HEK293 (cell line): ENCODE data around the gene VIPR2.

ENCODE experiments used
- CTCF ChIA-PET: fragments of 350-600 bp; formaldehyde crosslinking; extraction: SDS; loops from one replicate; lab custom pipeline; 2021; ENCODE audit warnings: antibody characterized with exemption; lab: Yijun Ruan, JAX
- POLR2A ChIA-PET: fragments of 300-600 bp; formaldehyde crosslinking; extraction: SDS; loops from one replicate; lab custom pipeline; 2020; ENCODE audit warnings: antibody characterized with exemption, inconsistent platforms; lab: Yijun Ruan, JAX
- H3K27ac ChIP-seq: fragments of 200-500 bp; sonication (Bioruptor generic); 2 replicates; pipeline ENCODE4 v1.5.1; 2014; ENCODE audit warnings: low read depth, low read length, control low read depth, inconsistent platforms; ENCODE audit errors: extremely low read depth
- H3K36me3 ChIP-seq, 2 experiments: fragments of 200-500 bp in 1 of 2; sonication (Bioruptor generic) in 1 of 2; 1 replicate in 1 of 2; 2 replicates in 1 of 2; pipeline ENCODE4 v1.5.1; 2014 to 2017; ENCODE audit warnings: inconsistent platforms in 2 of 2, low read length in 2 of 2; ENCODE audit not compliant: control insufficient read depth in 2 of 2, insufficient read depth in 1 of 2
- H3K4me1 ChIP-seq: fragments of 200-500 bp; sonication (Bioruptor generic); 2 replicates; pipeline ENCODE4 v1.5.1; 2014; ENCODE audit warnings: mild to moderate bottlenecking, low read length, inconsistent platforms; ENCODE audit not compliant: control insufficient read depth, insufficient read depth
- H3K4me3 ChIP-seq: 2 replicates; pipeline ENCODE4 v1.5.1; 2011; ENCODE audit warnings: low read depth, mild to moderate bottlenecking, control low read depth, low read length, moderate library complexity
- H3K9me3 ChIP-seq: fragments of 200-500 bp; sonication (Bioruptor generic); 2 replicates; pipeline ENCODE4 v1.5.1; 2014; ENCODE audit warnings: low read depth, low read length, inconsistent platforms; ENCODE audit not compliant: control insufficient read depth, insufficient read depth
- BCL11B ChIP-seq: fragments of 450-650 bp; formaldehyde crosslinking; IDR thresholded peaks from 2 replicates; pipeline ENCODE4 v1.5.1; 2016; ENCODE audit warnings: low read depth, missing biosample characterization, missing genetic modification characterization
- GFI1B ChIP-seq: fragments of 450-650 bp; formaldehyde crosslinking; IDR thresholded peaks from 2 replicates; pipeline ENCODE4 v1.5.1; 2016; ENCODE audit warnings: missing biosample characterization, missing genetic modification characterization
- KLF10 ChIP-seq: fragments of 450-650 bp; IDR thresholded peaks from 2 replicates; pipeline ENCODE4 v1.5.1; 2018; ENCODE audit warnings: missing biosample characterization, mild to moderate bottlenecking, missing genetic modification characterization
- MYNN ChIP-seq: fragments of 450-650 bp; formaldehyde crosslinking; IDR thresholded peaks from 2 replicates; pipeline ENCODE4 v1.5.1; 2016; ENCODE audit warnings: missing biosample characterization, missing genetic modification characterization, borderline replicate concordance
- OSR2 ChIP-seq: fragments of 450-650 bp; formaldehyde crosslinking; IDR thresholded peaks from 2 replicates; pipeline ENCODE4 v1.5.1; 2016; ENCODE audit warnings: missing biosample characterization, missing genetic modification characterization
- PATZ1 ChIP-seq: fragments of 450-650 bp; formaldehyde crosslinking; IDR thresholded peaks from 2 replicates; pipeline ENCODE4 v1.5.1; 2016; ENCODE audit warnings: missing biosample characterization, missing genetic modification characterization
- SALL2 ChIP-seq: fragments of 450-650 bp; formaldehyde crosslinking; IDR thresholded peaks from 2 replicates; pipeline ENCODE4 v1.5.0; 2017; ENCODE audit warnings: missing biosample characterization, mild to moderate bottlenecking, missing genetic modification characterization, borderline replicate concordance
- SP3 ChIP-seq: fragments of 450-650 bp; formaldehyde crosslinking; IDR thresholded peaks from 2 replicates; pipeline ENCODE4 v1.5.1; 2016; ENCODE audit warnings: missing biosample characterization, missing genetic modification characterization
- TCF7L2 ChIP-seq: IDR thresholded peaks from 2 replicates; pipeline ENCODE4 v1.6.1; 2011; ENCODE audit warnings: low read depth, mild to moderate bottlenecking, inconsistent platforms, low read length, moderate library complexity, borderline replicate concordance
- ZBTB26 ChIP-seq: fragments of 450-650 bp; formaldehyde crosslinking; optimal IDR thresholded peaks from 2 replicates; pipeline ENCODE3; 2016; ENCODE audit warnings: missing biosample characterization, mild to moderate bottlenecking, missing genetic modification characterization
- ZNF133 ChIP-seq: fragments of 450-650 bp; formaldehyde crosslinking; IDR thresholded peaks from 2 replicates; pipeline ENCODE4 v1.5.1; 2016; ENCODE audit warnings: missing biosample characterization, missing genetic modification characterization
- ZNF19 ChIP-seq: fragments of 450-650 bp; formaldehyde crosslinking; IDR thresholded peaks from 2 replicates; pipeline ENCODE4; 2016; ENCODE audit warnings: missing biosample characterization, missing genetic modification characterization, low read depth
- ZNF394 ChIP-seq: fragments of 450-650 bp; formaldehyde crosslinking; IDR thresholded peaks from 2 replicates; pipeline ENCODE4 v1.5.1; 2016; ENCODE audit warnings: missing biosample characterization, missing genetic modification characterization, mild to moderate bottlenecking, moderate library complexity, borderline replicate concordance
- ZNF398 ChIP-seq: fragments of 450-650 bp; formaldehyde crosslinking; IDR thresholded peaks from 2 replicates; pipeline ENCODE4 v1.5.1; 2017; ENCODE audit warnings: missing biosample characterization, missing genetic modification characterization
- ZNF423 ChIP-seq: fragments of 450-650 bp; formaldehyde crosslinking; IDR thresholded peaks from 2 replicates; pipeline ENCODE4 v1.5.1; 2016; ENCODE audit warnings: missing biosample characterization, missing genetic modification characterization
- ZNF561 ChIP-seq: fragments of 450-650 bp; IDR thresholded peaks from 2 replicates; pipeline ENCODE4 v1.5.1; 2018; ENCODE audit warnings: missing biosample characterization, missing genetic modification characterization, borderline replicate concordance
- ZNF621 ChIP-seq: fragments of 450-650 bp; formaldehyde crosslinking; IDR thresholded peaks from 2 replicates; pipeline ENCODE4 v1.5.1; 2017; ENCODE audit warnings: missing biosample characterization, missing genetic modification characterization
- ZNF639 ChIP-seq: fragments of 450-650 bp; formaldehyde crosslinking; IDR thresholded peaks from 2 replicates; pipeline ENCODE4 v1.5.1; 2016; ENCODE audit warnings: missing biosample characterization, missing genetic modification characterization
- ZNF677 ChIP-seq: fragments of 450-650 bp; IDR thresholded peaks from 2 replicates; pipeline ENCODE4 v1.5.0; 2018; ENCODE audit warnings: missing biosample characterization, mild to moderate bottlenecking, missing genetic modification characterization, moderate library complexity
- ZNF76 ChIP-seq: fragments of 450-650 bp; formaldehyde crosslinking; IDR thresholded peaks from 2 replicates; pipeline ENCODE4; 2016; ENCODE audit warnings: low read depth, missing biosample characterization, missing genetic modification characterization, borderline replicate concordance
- ZSCAN18 ChIP-seq: fragments of 450-650 bp; formaldehyde crosslinking; IDR thresholded peaks from 2 replicates; pipeline ENCODE4 v1.5.1; 2016; ENCODE audit warnings: missing biosample characterization, missing genetic modification characterization

The VIPR2 gene

GRCh38 chr7:159144758-159145489 is at the start of gene VIPR2 (continued):
- TF ChIP-seq PATZ1 (tag by site-specific recombination) (peak; percentile 40; the same call in 1 of the 2 replicates), ZNF398 (tag by site-specific recombination) (peak; percentile 70), TCF7L2 (no peak), SP3 (tag by site-specific recombination) (peak; percentile 61)

- Histone ChIP-seq H3K9me3 (no peaks in the 10 kb centered on the region), H3K27ac (no peak overlapping the region), H3K36me3 (no peaks in the 10 kb centered on the region), H3K4me1 (no peaks in the 10 kb centered on the region), H3K4me3 (no peak overlapping the region)
- TF ChIP-seq ZSCAN18 (tag by site-specific recombination): no peak
- TF ChIP-seq ZNF76 (tag by site-specific recombination): no peak
- no peak for TF ChIP-seq BCL11B (tag by site-specific recombination)
- TF ChIP-seq KLF10: no peak
- no peak for TF ChIP-seq ZNF19 (tag by site-specific recombination)
- no peak for TF ChIP-seq GFI1B (tag by site-specific recombination)
- TF ChIP-seq ZNF621 (tag by site-specific recombination): no peak
- TF ChIP-seq ZNF561 (tag by site-specific recombination): no peak
- no peak for TF ChIP-seq ZNF639 (tag by site-specific recombination)
- TF ChIP-seq OSR2 (tag by site-specific recombination): no peak
- no peak for TF ChIP-seq ZBTB26 (tag by site-specific recombination)
- TF ChIP-seq SALL2 (tag by site-specific recombination): no peak
- TF ChIP-seq ZNF677 (tag by site-specific recombination): no peak
- no peak for TF ChIP-seq MYNN (tag by site-specific recombination)
- no peak for TF ChIP-seq ZNF423
- TF ChIP-seq ZNF394: no peak
- TF ChIP-seq ZNF133 (tag by site-specific recombination): no peak
- CTCF ChIA-PET: interaction anchor here (0.7 kb wide), 1 partner anchor 10 kb away, joined by 4 read pairs; no protein-coding TSS in a partner anchor
- POLR2A ChIA-PET: no interaction called here
Measured at GRCh38 chr7:159193543-159194090, 49.0 kb upstream of the VIPR2 start.
